Measurements from ENCODE around the gene LYPD6B.

The LYPD6B gene

GRCh38 chr2:149038442-149039212 is at the start of gene LYPD6B:
Gene LYPD6B, plus strand, starts transcription at chr2:149038699. Its CDS starts 92,250 bp downstream, at chr2:149130949.
- no peak for DNase-seq (ENCODE audit: low read depth)
- peak; percentile 20 for TF ChIP-seq CTCF (IDR thresholded peaks at IDR 0.05; ENCODE audit: low read depth, low read length, missing control alignments)
- peak within 1 kb of the TSS; percentile 72 for H3K4me3 ChIP-seq (ENCODE audit: low read depth, low read length)

GRCh38 chr2:148989882-148990493 is 48.5 kb upstream of the LYPD6B start:
- TF ChIP-seq CTCF (IDR thresholded peaks at IDR 0.05; ENCODE audit: low read depth, low read length, missing control alignments) = peak; percentile 70
- DNase-seq (ENCODE audit: low read depth) = peak; percentile 69
- H3K4me3 ChIP-seq (ENCODE audit: low read depth, low read length) = no peak overlapping the region

- TF ChIP-seq CTCF (IDR thresholded peaks at IDR 0.05; ENCODE audit: low read depth, low read length, missing control alignments) = no peak
- H3K4me3 ChIP-seq (ENCODE audit: low read depth, low read length) = no peak overlapping the region
- DNase-seq (ENCODE audit: low read depth) = no peak
Measured at GRCh38 chr2:148990968-148991367, 47.5 kb upstream of the LYPD6B start.

- no peak for TF ChIP-seq CTCF (IDR thresholded peaks at IDR 0.05; ENCODE audit: low read depth, low read length, missing control alignments)
- DNase-seq (ENCODE audit: low read depth) = no peak
- no peak overlapping the region for H3K4me3 ChIP-seq (ENCODE audit: low read depth, low read length)
Measured at GRCh38 chr2:148992448-148992847, 46.1 kb upstream of the LYPD6B start.

- H3K4me3 ChIP-seq (ENCODE audit: low read depth, low read length) = no peak overlapping the region
- no peak for TF ChIP-seq CTCF (IDR thresholded peaks at IDR 0.05; ENCODE audit: low read depth, low read length, missing control alignments)
- DNase-seq (ENCODE audit: low read depth) = no peak
Measured at GRCh38 chr2:148993351-148993750, 45.1 kb upstream of the LYPD6B start.

- no peak overlapping the region for H3K4me3 ChIP-seq (ENCODE audit: low read depth, low read length)
- DNase-seq (ENCODE audit: low read depth) = no peak
- no peak for TF ChIP-seq CTCF (IDR thresholded peaks at IDR 0.05; ENCODE audit: low read depth, low read length, missing control alignments)
Measured at GRCh38 chr2:148994341-148994740, 44.2 kb upstream of the LYPD6B start.
